ENCODE results near the gene SIGLEC7. TPM values are rescaled to one million over a fixed set of nuclear protein-coding genes. Genes with fewer than 3 reads are reported as not detected.

SIGLEC7 gene
- total and polyA plus RNA-seq, 10 of the 15 experiments (the other 5 are each of a cell fraction or from before 2014, with no cell fraction given), result 0.15 TPM; not detected in 9

DNA sequence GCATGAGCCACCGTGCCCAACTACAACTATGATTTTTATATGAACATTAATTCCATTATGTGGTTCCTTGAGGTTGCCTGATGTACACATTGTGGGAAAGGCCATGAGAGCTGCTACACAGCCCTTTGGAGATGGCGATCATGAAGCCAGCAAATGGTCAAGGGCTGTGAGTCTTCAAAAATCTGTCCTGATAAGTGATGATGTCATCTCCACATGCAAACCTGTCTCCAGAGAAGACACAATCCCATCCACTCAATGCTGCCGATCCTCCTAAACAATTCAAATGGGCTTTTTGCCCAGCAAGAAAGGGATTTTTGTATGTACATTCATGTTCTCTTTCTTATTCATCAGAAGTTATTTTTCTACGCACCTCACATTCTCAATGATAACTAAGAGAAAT lies 17.6 kb downstream of the SIGLEC7 start:
- Histone ChIP-seq H3K4me2 (ENCODE audit: control insufficient read depth, insufficient read depth) (no peak overlapping the region), H3K36me3 (ENCODE audit: control insufficient read depth in 2 of 2, insufficient read depth in 2 of 2, low read length in 1 of 2) (no peaks in the 10 kb centered on the region), H3K27me3 (replicated peaks in 1 of 2; ENCODE audit: control insufficient read depth in 2 of 2, insufficient read depth in 2 of 2, low read length in 1 of 2) (no peaks in the 10 kb centered on the region; a peak in 1 of 4 replicates), H3K4me3 (no peak overlapping the region), H3K79me2 (ENCODE audit: control insufficient read depth, insufficient read depth, low read length) (no peaks in the 10 kb centered on the region), H3K27ac (ENCODE audit: control insufficient read depth, insufficient read depth) (no peak overlapping the region), H3K9ac (ENCODE audit: control insufficient read depth, insufficient read depth, low read length) (no peak overlapping the region), H3K9me3 (replicated peaks; ENCODE audit: control insufficient read depth, insufficient read depth, low read length) (no peaks in the 10 kb centered on the region), H3K4me1 (ENCODE audit: control insufficient read depth, insufficient read depth, low read length) (peaks cover 10% of the 10 kb centered on the region), H4K20me1 (ENCODE audit: control insufficient read depth, insufficient read depth) (no peaks in the 10 kb centered on the region; the same call in 1 of the 2 replicates), H2AFZ (ENCODE audit: control insufficient read depth, low read depth, low read length) (no peak overlapping the region)
- ChIA-PET RAD21 (ENCODE audit: unreplicated experiment) (no interaction called here), POLR2A (no interaction called here), CTCF (interaction anchor here (0.8 to 10.1 kb wide), 6 partner anchors 9 to 301 kb away, joined by 3 to 121 read pairs (median 4); no protein-coding TSS in a partner anchor), SMC1A (ENCODE audit: uncharacterized antibody, unreplicated experiment) (interaction anchor here (1.4 kb wide), 1 partner anchor 100 kb away, joined by 6 read pairs; no protein-coding TSS in a partner anchor)
- in situ Hi-C loops (cut with MboI), result loop anchor here (5.0 kb wide), 1 partner anchor 98 kb away; no protein-coding TSS in a partner anchor
- BruUV-seq (replicated peaks), result no TSS peak
- ATAC-seq, result no peak
- intact Hi-C loops (cut with micrococcal nuclease; ENCODE audit: unreplicated experiment), result no loop called here
- DNase-seq (ENCODE audit: low read depth, low spot score), result no peak
- TF ChIP-seq, protein P1, sequence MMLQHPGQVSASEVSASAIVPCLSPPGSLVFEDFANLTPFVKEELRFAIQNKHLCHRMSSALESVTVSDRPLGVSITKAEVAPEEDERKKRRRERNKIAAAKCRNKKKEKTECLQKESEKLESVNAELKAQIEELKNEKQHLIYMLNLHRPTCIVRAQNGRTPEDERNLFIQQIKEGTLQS (IDR thresholded peaks at IDR 0.05; ENCODE audit: borderline replicate concordance, extremely low read depth, low read depth, low read length), result no peak
- TF ChIP-seq ZNF384 (IDR thresholded peaks at IDR 0.05; ENCODE audit: borderline replicate concordance, low read depth, low read length) (no peak), HCFC1 (IDR thresholded peaks at IDR 0.05; ENCODE audit: low read length) (no peak), CREB1 (IDR thresholded peaks at IDR 0.05; ENCODE audit: low read depth) (no peak), TCF3 (IDR thresholded peaks at IDR 0.05; ENCODE audit: borderline replicate concordance, insufficient read depth, low read depth, low read length) (no peak), NRF1 (conservative IDR thresholded peaks at IDR 0.05; ENCODE audit: low read depth, low read length) (no peak), ZZZ3 (IDR thresholded peaks at IDR 0.05; ENCODE audit: control insufficient read depth, insufficient read length, low read depth) (no peak), POLR2AphosphoS5 (IDR thresholded peaks at IDR 0.05; ENCODE audit: low read length) (no peak), NR2F1 (conservative IDR thresholded peaks at IDR 0.05) (no peak), ZNF207 (IDR thresholded peaks at IDR 0.05; ENCODE audit: borderline replicate concordance) (no peak), ETV6 (conservative IDR thresholded peaks at IDR 0.05 in 1 of 2, IDR thresholded peaks at IDR 0.05 in 1 of 2; ENCODE audit: borderline replicate concordance in 1 of 2, low read depth in 1 of 2) (no peak), BHLHE40 (IDR thresholded peaks at IDR 0.05; ENCODE audit: borderline replicate concordance in 1 of 2, low read depth in 2 of 2, low read length in 1 of 2) (no peak), CEBPB (IDR thresholded peaks at IDR 0.05; ENCODE audit: borderline replicate concordance in 1 of 2, low read depth in 2 of 2, low read length in 2 of 2) (no peak), EED (IDR thresholded peaks at IDR 0.05; ENCODE audit: low read depth) (no peak), RB1 (IDR thresholded peaks at IDR 0.05; ENCODE audit: borderline replicate concordance) (no peak), DPF2 (IDR thresholded peaks at IDR 0.05) (no peak), RELA (IDR thresholded peaks at IDR 0.05; ENCODE audit: borderline replicate concordance, partially characterized antibody) (no peak)
- TF ChIP-seq, protein P2, sequence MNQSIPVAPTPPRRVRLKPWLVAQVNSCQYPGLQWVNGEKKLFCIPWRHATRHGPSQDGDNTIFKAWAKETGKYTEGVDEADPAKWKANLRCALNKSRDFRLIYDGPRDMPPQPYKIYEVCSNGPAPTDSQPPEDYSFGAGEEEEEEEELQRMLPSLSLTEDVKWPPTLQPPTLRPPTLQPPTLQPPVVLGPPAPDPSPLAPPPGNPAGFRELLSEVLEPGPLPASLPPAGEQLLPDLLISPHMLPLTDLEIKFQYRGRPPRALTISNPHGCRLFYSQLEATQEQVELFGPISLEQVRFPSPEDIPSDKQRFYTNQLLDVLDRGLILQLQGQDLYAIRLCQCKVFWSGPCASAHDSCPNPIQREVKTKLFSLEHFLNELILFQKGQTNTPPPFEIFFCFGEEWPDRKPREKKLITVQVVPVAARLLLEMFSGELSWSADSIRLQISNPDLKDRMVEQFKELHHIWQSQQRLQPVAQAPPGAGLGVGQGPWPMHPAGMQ (IDR thresholded peaks at IDR 0.05; ENCODE audit: borderline replicate concordance), result no peak
- no peak for FAIRE-seq
- WGBS (ENCODE audit: insufficient coverage, insufficient replicate concordance, low lambda C conversion rate, missing lambda C conversion rate), result 53% methylated on average over 4 of the region's 4 CpGs

Data from GM12878 (cell line).